GM19468 (cell line): ENCODE results near the gene MAP3K2.

Experiments used
- ATAC-seq: cut with Tn5 transposase; IDR thresholded peaks from one replicate; pipeline ENCODE4 v1.9.1; 2021; ENCODE audit warnings: mild to moderate bottlenecking, moderate library complexity, moderate number of reproducible peaks; ENCODE audit not compliant: unreplicated experiment; ENCODE audit errors: extremely low read depth

MAP3K2 gene

DNA sequence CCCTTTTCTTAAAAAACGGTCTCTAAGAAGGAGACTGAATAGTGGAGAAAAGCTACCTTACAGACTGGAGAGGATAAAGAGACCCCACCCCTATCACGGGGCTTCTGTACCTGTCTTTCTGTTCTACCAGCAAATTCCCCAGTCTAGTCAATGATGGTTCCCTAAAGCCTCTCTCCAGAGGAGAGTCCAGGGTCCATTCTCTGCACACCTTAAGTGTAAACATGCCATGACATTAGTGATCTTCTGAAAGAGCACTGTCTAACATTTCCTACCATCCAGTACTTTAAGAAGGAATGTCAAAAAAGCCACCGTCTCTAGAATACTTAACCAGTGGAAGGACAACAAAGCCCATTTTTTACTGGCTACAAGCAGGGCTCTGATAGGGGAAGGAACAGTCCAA, 76.8 kb downstream of the MAP3K2 start:
- ATAC-seq, result no peak

DNA sequence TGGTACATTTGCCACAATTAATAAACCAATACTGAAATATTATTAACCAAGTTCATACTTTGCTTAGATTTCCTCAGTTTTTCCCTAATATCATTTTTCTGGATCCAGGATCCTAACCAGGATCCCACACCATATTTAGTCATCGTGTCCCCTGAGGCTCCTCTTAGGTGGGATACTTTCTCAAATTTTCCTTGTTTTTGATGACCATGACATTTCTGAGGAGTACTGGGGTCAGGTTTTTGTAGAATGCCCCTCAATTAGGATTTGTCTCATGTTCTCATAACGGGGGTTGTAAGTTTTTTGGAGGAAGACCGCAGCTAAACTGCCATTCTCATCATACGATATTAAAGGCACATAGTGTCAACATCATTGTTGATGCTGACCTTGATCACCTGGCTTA, 78.3 kb downstream of the MAP3K2 start:
- no peak for ATAC-seq

DNA sequence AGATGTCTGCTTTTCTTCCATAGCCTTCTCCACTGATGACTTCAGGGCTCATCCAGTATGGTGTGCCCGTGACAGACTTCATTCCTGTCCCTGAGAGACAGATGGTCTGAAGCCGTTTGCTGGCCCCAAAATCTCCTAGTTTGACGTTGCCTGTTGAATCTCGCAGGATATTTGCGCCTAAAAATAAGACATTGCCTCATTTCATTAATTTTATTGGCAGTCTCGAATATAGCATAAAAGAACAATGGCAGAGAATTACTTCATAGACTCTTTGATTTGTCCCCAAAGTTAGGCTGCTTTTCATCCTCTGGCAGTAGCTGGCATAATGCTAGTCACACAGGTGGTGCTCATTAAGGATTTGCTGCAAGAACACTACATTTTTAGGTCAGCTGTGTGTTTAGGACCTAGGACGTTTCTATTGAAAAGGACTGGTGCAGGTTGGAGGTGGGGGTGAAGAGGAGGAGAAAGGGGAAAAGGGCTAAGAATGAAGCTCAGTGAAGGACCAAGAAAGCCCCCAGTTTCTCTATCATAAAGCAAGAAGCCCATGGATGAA, 79.1 kb downstream of the MAP3K2 start:
- no peak for ATAC-seq

DNA sequence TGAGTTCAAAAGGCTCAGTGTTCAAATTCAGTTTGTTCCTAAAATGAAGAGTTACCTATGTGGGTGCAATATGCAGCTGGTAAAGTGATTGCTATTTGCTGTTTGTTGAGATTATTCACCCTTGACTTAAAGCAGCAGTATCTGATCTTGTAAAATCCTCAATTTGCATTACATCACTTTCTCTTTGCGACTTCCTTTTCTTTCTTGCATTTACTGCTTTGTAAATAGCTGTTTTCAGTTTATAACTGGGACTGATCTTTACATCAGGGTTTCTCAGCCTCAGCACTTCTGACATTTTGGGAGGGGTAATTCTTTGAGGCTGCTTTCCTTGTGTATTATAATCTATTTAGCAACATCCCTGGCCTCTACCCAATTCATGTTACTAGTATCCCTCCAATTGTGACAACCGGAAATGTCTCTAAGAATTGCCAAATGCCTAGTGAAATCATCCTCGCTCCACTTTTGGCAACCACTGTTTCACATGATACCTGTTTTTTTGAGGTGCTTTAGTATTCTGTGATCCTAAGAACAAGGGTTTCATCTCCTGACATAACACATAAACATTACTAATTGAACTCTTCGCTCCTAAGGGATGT, 81.7 kb downstream of the MAP3K2 start:
- ATAC-seq, result peak; percentile 52

DNA sequence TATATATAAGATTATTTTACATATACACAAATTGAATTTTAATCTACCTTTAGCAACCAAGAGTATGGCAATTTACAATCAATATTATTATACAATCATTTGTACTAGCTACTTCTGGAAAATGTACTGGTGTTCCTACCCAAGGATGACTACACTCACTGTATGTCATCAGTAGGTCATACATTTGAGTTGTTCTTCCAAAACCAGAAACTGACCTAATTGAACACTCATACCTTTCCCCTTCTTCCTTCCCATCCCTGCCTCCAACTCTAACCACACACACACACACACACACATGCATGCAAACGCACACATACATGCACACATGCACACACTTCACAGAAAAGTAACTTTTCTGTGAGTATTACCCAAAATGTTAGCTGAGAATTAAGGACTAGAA, 85.6 kb downstream of the MAP3K2 start:
- no peak for ATAC-seq

DNA sequence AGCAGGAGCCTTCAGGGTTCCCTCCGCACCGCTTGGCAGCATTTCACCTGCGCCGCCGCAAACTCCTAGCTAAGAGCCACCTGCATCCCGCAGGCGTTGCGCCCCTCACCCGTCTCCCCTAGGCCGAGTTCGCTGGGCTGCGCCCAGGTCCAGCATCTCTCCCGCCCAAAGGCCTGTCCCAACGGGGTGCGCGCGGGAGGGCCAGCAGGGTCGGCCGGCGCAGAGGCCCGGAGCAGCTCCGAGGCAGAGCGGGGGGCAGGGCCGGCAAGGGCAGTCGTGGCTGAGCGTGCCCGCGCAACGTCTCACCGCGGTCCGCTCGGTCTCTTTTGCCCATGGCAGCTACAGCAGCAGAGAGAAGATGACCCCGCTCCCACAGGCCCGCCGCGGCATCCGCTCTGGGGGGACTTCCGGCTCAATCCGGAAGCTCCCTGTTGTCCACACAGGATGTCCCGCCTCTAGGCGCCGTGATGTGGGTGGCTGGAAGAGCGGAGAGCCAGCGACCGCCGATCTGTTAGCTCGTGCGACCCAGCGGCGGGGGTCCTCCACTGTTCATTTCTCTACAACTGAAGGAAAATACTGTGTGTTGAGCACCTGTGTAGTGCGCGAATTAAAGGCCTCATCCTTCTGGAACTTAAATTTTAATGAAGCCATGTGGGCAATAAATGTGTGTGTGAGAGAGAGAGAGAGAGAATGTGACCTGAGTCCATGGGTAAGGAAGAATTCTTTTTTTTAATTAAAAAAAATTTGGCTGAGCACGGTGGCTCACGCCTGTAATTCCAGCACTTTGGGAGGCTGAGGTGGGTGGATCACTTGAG, 93.8 kb downstream of the MAP3K2 start, which contains the start of gene ERCC3:
Gene ERCC3 (minus strand): TSS at position 397 of the 815 bp plus-strand sequence. CDS start 63 bp downstream, at position 334.
- ATAC-seq, result peak; percentile 95

DNA sequence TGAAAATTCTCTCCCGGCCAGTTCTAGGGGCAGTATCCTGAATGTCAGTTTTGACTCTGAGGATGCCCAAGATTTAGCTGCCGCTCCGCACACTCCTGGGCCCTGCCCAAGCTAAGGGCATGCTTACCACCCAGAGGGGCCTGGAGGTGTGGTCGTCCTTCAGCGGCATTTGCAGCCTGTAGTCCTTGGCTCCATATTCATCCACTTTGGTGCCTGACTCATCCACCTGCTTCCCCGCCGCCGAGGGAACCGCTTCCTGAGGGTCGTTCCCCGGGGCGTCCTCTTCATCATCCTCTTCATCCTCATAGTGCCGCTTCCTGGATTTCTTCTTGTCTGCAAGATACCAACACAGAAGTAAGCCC, 94.4 kb downstream of the MAP3K2 start:
- ATAC-seq, result no peak

DNA sequence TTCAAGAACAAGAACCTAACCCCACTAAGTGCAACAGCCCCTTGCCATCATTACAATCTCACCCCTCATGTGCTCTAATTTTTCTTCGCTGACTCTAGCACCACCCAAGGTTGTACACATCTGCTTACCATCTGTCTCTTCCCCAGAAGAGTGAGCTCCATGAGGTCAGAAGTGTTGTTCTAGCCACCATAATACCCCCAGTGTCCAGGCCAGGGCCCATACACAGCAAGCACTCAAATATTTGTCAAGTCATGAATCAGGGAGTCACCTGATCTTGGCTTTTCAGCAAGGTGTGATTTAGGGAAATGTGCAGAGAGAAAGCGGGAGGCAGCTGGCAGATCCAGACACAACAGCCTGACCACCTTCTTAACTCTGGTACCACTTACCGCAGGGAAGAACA, 99.5 kb downstream of the MAP3K2 start:
- no peak for ATAC-seq

DNA sequence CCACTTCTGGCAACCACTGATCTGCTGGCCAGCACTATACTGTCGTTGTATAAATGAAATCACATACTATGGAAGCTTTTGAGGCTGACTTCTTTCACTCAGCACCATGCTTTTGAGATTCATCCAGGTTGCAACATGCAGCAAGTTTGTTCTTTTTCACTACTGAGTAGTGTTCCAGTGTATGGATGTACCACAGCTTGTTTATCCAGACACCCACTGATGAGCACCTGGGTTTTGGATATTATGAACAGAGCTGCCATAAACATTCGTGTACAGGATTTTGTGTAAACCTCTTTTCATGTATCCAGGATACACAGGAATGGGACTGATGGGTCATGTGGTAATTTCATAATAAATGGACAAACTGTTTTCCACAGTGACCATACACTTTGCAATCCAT, 104.5 kb downstream of the MAP3K2 start:
- ATAC-seq, result no peak

DNA sequence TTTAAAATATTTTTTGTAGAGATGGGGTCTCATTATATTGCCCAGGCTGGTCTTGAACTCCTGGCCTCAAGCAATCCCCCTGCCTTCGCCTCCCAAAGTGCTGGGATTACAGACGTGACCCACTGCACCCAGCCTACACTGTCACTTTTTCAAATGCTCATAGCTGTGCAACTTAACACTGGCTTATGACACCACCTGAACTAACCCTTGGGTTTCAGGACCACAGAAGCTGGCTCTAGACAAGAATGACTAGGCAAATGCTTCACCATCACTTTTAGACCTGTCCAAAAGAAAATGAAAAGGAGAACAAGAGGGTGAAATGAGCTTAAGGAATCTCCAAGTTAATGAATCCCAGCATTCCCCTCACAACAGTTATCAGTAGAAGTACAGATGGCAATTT, 107.1 kb downstream of the MAP3K2 start:
- no peak for ATAC-seq

DNA sequence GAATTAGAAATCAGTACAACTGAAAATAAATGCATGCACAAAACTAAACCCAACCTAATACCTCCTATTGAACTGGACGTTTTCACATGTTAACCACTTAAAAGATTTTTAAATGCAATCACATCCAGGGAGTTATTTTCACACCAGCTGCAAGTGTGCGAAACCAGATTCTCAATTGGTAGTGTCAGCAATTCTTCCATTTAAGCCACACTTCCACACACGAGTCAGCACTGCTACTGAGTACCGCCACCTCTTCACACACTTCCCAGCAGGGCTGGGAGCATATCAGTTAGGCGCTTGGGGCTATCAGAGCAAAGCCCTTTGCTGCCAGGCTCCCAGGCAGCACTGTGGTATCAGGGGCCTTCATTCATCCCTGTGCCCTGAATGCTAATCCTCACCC, 108.0 kb downstream of the MAP3K2 start:
- no peak for ATAC-seq

DNA sequence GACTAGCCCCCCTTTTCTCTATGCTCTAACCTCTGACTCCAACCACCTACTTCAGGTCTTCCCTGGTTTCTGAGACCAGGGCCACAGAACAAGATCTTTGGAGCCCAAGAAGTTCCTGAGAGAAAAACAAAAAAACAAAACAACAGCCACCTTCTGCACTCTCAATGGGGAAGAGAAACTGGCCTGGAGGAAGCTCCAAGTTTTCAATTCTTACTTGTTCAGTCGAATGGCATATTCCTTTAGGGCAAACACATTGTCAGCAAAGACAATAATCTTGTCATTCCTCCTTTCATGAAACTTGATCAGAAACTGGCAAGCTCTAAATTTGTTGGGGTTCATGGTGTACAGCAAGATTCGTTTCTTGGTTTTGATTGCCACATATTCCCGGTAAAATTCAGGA, 108.8 kb downstream of the MAP3K2 start:
- no peak for ATAC-seq

DNA sequence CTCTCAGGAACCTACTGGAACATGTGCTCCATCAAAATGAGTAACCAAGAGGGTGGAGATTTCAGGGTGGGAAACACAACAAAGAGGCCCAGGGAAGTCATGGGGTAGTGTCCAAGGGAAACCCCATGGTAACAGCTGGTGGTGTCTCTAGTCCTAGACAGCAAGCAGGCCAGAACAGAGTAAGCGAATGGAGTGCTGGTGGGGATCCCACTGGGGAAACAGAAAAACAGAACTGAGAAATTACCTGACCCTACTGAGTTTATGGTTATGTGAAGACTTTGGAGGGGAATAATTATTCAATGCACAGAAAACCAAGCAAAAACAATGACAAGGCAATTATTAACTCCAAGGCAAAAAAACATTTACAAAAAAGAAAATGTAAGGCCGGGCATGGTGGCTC, 110.7 kb downstream of the MAP3K2 start:
- peak; percentile 37 for ATAC-seq

DNA sequence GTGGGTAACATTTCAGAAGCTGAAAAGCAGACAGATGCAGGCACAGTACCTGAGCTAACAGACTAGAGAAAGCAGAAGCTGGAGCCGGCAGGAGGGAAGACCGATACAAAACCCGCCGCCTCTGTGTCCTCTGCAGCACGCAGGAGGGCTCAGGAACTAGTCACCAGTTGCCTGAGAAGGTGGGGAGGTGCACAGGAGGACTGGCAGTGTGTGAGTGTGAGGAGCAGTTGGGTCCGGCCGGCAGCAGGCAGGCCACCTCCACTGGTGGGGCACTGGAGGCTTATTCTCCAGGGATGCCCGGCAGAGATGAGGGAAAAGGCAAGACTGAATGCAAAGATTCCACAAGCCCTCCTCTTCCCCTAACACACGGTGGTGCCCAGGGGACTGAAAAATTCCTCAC, 112.0 kb downstream of the MAP3K2 start:
- ATAC-seq, result no peak

DNA sequence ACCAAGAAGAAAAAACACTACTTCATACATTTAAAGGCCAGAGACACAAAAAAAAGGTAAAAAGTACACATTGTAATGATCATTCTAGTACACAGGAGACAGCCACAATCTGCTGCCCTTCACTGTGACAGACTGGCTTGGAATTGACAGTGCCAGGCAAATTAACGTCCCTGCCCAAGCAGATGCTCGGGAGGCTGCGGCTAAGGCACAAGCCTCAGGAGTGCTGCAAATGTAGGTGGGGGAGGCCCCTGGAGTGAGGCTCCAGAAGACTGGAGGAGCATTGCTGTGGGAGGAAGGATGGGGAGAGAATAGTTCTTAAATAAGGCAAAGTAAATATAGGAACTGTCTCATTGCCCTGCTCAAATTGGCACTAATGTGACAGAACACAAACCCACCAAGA, 112.4 kb downstream of the MAP3K2 start:
- ATAC-seq, result no peak

DNA sequence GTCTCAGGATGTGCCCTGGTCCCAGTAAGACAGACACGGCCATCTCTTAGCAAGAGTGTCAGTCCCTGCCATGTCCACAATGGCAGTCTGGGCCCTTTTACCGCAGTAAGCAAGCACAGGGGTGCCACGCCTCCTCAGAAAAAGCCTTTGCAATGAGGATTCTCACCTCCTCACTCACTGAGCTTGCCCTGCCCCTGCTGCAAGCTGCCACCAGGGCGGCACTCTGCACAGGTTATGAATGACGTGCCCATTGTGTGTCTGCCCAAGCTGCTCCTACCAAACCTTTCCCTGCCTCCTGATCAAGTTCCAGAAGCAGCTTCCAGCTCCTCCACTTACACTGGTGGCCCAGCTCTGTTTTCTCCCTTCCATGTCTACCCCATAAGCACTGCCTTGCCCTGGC, 117.1 kb downstream of the MAP3K2 start:
- ATAC-seq, result no peak

DNA sequence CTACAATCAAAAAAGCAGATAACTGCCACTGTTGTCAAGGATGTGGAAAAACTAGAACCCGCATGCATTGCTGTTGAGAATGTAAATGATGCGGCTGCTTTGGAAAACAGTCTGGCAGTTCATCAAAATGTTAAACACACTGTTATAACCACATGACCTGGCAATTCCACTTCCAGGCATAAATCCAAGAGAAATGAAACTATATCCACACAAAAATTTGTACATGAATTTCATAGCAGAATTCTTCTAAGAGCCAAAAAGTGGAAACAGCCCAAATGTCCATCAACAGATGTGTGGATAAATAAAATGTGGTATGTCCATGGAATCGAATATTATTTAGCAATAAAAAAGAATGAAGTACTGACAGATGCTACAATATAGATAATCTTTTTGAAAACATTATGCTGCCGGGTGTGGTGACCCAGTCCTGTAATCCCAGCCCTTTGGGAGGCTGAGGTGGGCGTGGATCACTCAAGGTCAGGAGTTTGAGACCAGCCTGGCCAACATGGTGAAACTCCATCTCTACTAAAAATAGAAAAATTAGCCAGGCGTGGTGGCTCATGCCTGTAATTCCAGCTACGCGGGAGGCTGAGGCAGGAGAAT, 125.9 kb downstream of the MAP3K2 start:
- ATAC-seq, result no peak

DNA sequence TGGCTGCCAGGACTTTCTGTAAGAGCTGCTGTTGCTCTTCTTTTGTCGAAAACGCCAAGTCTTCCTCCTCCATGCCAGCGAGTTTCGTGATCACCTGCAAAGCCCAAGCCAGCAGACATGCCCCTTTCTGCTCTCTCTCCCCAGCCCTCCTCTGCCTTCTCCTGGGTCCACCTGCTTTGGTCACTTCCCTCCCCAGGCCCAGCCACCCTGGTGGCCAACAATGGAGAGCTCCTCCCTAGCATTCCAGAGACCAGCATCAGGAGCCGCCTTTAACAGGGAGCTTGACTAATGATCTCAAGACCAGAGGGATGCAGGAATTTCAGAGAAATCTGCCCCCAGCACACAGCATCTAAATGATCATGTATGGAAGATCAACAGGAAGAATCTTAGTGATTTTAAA, 128.4 kb downstream of the MAP3K2 start:
- ATAC-seq, result no peak

DNA sequence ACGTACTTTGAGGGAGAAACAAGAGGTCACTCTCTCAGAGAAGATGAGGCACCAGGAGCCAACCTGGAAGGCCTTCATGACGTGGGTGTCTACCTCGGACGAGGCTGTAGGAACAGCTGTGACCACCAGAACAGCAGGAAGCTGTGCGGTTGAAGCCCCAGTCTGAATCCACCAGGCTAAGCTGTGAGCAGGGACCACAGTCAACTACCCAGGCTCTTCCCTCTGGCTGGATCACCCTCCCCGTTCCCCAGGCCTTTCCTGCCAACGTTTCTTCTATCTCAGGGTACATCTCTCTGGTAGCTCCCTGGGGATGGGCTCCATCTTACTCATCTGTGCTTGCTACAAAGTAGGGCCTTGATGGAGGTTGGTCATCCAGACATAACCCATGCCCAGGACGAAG, 130.9 kb downstream of the MAP3K2 start:
- ATAC-seq, result no peak

DNA sequence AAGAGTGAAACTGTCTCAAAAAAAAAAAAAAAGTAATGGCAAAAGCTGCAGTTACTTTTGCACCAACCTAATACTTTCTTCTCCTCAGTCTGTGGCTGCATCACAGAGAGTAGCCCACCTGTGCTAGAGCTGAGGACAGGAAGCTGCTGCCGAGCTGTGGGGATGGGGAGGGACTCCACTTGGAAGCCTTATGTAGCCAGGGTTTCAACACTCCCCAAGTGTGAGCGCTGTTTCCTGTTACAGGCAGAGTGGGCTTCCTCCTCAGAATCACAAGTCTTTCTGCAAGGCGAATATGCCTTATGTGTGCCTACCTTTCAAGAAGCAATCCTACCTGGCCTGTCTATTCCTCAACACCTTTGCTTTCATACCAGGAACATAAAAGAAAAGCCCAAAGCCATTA, 131.4 kb downstream of the MAP3K2 start:
- no peak for ATAC-seq

DNA sequence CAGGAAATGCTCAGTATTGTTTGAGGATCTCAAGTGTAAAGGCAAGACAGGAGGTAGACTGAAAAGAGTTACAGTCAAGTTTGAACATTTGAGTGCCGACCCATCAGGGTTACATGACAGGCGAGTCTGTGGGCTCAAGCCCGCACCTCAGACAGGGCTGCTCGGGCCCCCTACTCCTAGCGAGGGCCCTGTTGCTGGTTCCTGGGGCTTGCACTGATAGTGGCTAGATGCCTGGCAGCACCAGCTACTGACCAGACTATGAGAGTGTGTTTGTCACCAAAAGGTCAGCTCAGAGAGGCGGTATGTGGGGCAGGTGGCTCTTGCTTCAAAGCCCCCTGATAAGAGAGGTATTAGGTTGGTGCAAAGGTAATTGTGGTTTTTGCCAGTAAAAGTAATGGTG, 132.1 kb downstream of the MAP3K2 start:
- no peak for ATAC-seq
